Endodermal cell (in vitro differentiated cells): ENCODE data around the gene ATP1A4. TPM values are rescaled to one million over a fixed set of nuclear protein-coding genes. Genes with fewer than 3 reads are reported as not detected.

Source experiments
- DNase-seq: peaks from one replicate; pipeline ENCODE4 v3.0.0-alpha.2; 2017
- H3K27ac ChIP-seq: 2 replicates; pipeline ENCODE4 v1.5.1; 2013; ENCODE audit warnings: mild to moderate bottlenecking, low read depth, low read length, moderate library complexity
- H3K27me3 ChIP-seq: 2 replicates; pipeline ENCODE4 v1.6.1; 2013; ENCODE audit warnings: mild to moderate bottlenecking, low read length, moderate library complexity; ENCODE audit not compliant: insufficient read depth, control insufficient read depth, poor library complexity, severe bottlenecking
- H3K36me3 ChIP-seq: 2 replicates; pipeline ENCODE4 v1.7.0; 2013; ENCODE audit warnings: mild to moderate bottlenecking, low read length, moderate library complexity; ENCODE audit not compliant: control insufficient read depth, insufficient read depth
- H3K4me1 ChIP-seq: one replicate; pipeline ENCODE4 v1.7.0; 2013; ENCODE audit warnings: low read length; ENCODE audit not compliant: control insufficient read depth, insufficient read depth
- H3K4me3 ChIP-seq: 2 replicates; pipeline ENCODE4 v1.5.1; 2013; ENCODE audit warnings: mild to moderate bottlenecking, low read length, moderate library complexity
- H3K9ac ChIP-seq: 2 replicates; pipeline ENCODE4 v1.6.1; 2013; ENCODE audit warnings: mild to moderate bottlenecking, low read length, moderate library complexity; ENCODE audit not compliant: poor library complexity, severe bottlenecking; ENCODE audit errors: extremely low read depth
- H3K9me3 ChIP-seq: 2 replicates; pipeline ENCODE4 v1.6.1; 2013; ENCODE audit warnings: mild to moderate bottlenecking, low read length, moderate library complexity; ENCODE audit not compliant: control insufficient read depth
- H3K27ac Mint-ChIP-seq: 2 replicates; pipeline ENCODE4 v1.8.0; 2020; ENCODE audit warnings: mixed read lengths
- H3K27me3 Mint-ChIP-seq: 2 replicates; pipeline ENCODE4 v1.8.0; 2021; ENCODE audit warnings: mild to moderate bottlenecking, mixed read lengths; ENCODE audit not compliant: insufficient read depth
- H3K36me3 Mint-ChIP-seq: 2 replicates; pipeline ENCODE4 v1.8.0; 2020; ENCODE audit warnings: low read depth, mixed read lengths
- H3K4me1 Mint-ChIP-seq: 2 replicates; pipeline ENCODE4 v1.8.0; 2020; ENCODE audit warnings: mixed read lengths
- H3K4me3 Mint-ChIP-seq: 2 replicates; pipeline ENCODE4 v1.8.0; 2020; ENCODE audit warnings: mild to moderate bottlenecking, moderate library complexity, mixed read lengths
- H3K9me3 Mint-ChIP-seq: 2 replicates; pipeline ENCODE4 v1.8.0; 2020; ENCODE audit warnings: mild to moderate bottlenecking, mixed read lengths
- CTCF ChIP-seq: fragments of 200-600 bp; sonication (generic); conservative IDR thresholded peaks from 2 replicates; pipeline ENCODE4 v1.5.0; 2021; ENCODE audit warnings: antibody characterized with exemption, mild to moderate bottlenecking
- WGBS, 2 experiments: methylation state at CpG; one replicate each; pipeline versions ENCODE4 v1.1.5 to v1.1.7; 2013; ENCODE audit warnings: missing lambda C conversion rate in 2 of 2, mixed read lengths in 1 of 2; ENCODE audit not compliant: insufficient coverage in 1 of 2, insufficient read length in 1 of 2; 5-methylcytosine and 5-hydroxymethylcytosine counted together
- total RNA-seq, 2 donors: library from RNA; stranded (reverse); fragmentation: NEBNext Ultra II Directional in 1 of 2; extraction: Animal tissue kit (Norgen Biotek cat#: 25700) in 1 of 2; gene quantifications; 2 replicates in 1 of 2; 3 replicates in 1 of 2; pipeline ENCODE4 v1.2.1, GENCODE V29; 2021

Gene ATP1A4
- total RNA-seq, 2 donors from 2014 or later: 0.55 to 0.75 TPM

- no peak for TF ChIP-seq CTCF
- Histone ChIP-seq H3K4me3 (no peak overlapping the region), H3K4me1 (no peaks in the 10 kb centered on the region), H3K27ac (no peak overlapping the region), H3K9ac (no peak overlapping the region), H3K9me3 (no peaks in the 10 kb centered on the region), H3K27me3 (no peaks in the 10 kb centered on the region), H3K36me3 (no peaks in the 10 kb centered on the region)
- no peak for DNase-seq
- Mint-ChIP-seq H3K27ac (no peak overlapping the region), H3K4me1 (no peaks in the 10 kb centered on the region), H3K9me3 (no peaks in the 10 kb centered on the region), H3K36me3 (no peaks in the 10 kb centered on the region), H3K27me3 (no peaks in the 10 kb centered on the region), H3K4me3 (no peak overlapping the region)
- WGBS, 2 experiments: 92 to 100% methylated on average over 3 to 5 of the region's 5 CpGs
Measured at GRCh38 chr1:160129046-160129445, 22.4 kb upstream of the ATP1A4 start.

DNA sequence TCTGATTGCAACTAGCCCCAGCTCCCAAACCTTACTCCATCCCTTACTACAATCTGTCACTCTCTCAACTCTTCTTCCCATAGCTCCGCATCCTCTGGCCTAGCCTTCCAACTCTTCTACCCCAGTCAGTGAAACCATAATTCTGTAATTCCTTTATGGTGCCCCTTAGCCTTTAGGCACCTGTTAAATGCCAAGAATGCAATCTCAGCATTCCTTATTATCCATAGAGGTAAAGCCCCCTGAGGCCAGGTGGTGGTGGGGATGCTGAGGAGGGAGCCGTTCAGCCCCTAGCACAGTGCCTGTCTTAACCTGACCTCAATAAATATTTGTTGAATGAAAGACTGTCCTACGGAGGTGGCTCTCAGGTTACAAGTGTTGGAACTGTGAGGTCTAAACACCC is 21.8 kb upstream of the ATP1A4 start:
- no peaks in the 10 kb centered on the region for H3K9me3 ChIP-seq
- H3K4me1 Mint-ChIP-seq: no peaks in the 10 kb centered on the region
- H3K36me3 Mint-ChIP-seq: no peaks in the 10 kb centered on the region
- no peaks in the 10 kb centered on the region for H3K4me1 ChIP-seq
- 98 to 100% methylated on average over 2 to 3 of the region's 3 CpGs for WGBS, 2 experiments
- H3K9ac ChIP-seq: no peak overlapping the region
- no peak overlapping the region for H3K4me3 Mint-ChIP-seq
- no peak overlapping the region for H3K27ac ChIP-seq
- H3K27me3 ChIP-seq: no peaks in the 10 kb centered on the region
- H3K4me3 ChIP-seq: no peak overlapping the region
- TF ChIP-seq CTCF: no peak
- H3K36me3 ChIP-seq: no peaks in the 10 kb centered on the region
- H3K27ac Mint-ChIP-seq: no peak overlapping the region
- no peak for DNase-seq
- H3K27me3 Mint-ChIP-seq: no peaks in the 10 kb centered on the region
- H3K9me3 Mint-ChIP-seq: no peaks in the 10 kb centered on the region

GRCh38 chr1:160129966-160130365 is 21.4 kb upstream of the ATP1A4 start:
- no peak for DNase-seq
- TF ChIP-seq CTCF: no peak
- H3K36me3 Mint-ChIP-seq: no peaks in the 10 kb centered on the region
- Histone ChIP-seq H3K27me3 (no peaks in the 10 kb centered on the region), H3K9ac (no peak overlapping the region), H3K4me1 (no peaks in the 10 kb centered on the region), H3K4me3 (no peak overlapping the region), H3K27ac (no peak overlapping the region), H3K9me3 (no peaks in the 10 kb centered on the region), H3K36me3 (no peaks in the 10 kb centered on the region)
- no peak overlapping the region for H3K27ac Mint-ChIP-seq
- no peak overlapping the region for H3K4me3 Mint-ChIP-seq
- no peaks in the 10 kb centered on the region for H3K4me1 Mint-ChIP-seq
- H3K27me3 Mint-ChIP-seq: no peaks in the 10 kb centered on the region
- no peaks in the 10 kb centered on the region for H3K9me3 Mint-ChIP-seq
- 93 to 94% methylated on average over 9 to 11 of the region's 11 CpGs for WGBS, 2 experiments
